Fibroblast of mammary gland (primary cell): ENCODE measurements around the gene SCAF4.

ENCODE experiments used
- DNase-seq: peaks from one replicate; pipeline ENCODE4 v3.0.0-alpha.2; 2010; ENCODE audit warnings: low read depth
- H3K4me3 ChIP-seq: 2 replicates; pipeline ENCODE4 v1.5.1; 2011; ENCODE audit warnings: low read depth, mild to moderate bottlenecking, low read length, moderate library complexity; ENCODE audit not compliant: control insufficient read depth
- TF ChIP-seq, protein P1 (sequence below): conservative IDR thresholded peaks from 2 replicates; pipeline ENCODE4 v1.5.1; 2011; ENCODE audit warnings: low read depth, low read length, inconsistent platforms; ENCODE audit not compliant: control insufficient read depth, insufficient read depth

The SCAF4 gene

GRCh38 chr21:31678478-31678877, 53.4 kb downstream of the SCAF4 start:
- DNase-seq, result no peak
- H3K4me3 ChIP-seq, result no peak overlapping the region
- TF ChIP-seq, protein P1, sequence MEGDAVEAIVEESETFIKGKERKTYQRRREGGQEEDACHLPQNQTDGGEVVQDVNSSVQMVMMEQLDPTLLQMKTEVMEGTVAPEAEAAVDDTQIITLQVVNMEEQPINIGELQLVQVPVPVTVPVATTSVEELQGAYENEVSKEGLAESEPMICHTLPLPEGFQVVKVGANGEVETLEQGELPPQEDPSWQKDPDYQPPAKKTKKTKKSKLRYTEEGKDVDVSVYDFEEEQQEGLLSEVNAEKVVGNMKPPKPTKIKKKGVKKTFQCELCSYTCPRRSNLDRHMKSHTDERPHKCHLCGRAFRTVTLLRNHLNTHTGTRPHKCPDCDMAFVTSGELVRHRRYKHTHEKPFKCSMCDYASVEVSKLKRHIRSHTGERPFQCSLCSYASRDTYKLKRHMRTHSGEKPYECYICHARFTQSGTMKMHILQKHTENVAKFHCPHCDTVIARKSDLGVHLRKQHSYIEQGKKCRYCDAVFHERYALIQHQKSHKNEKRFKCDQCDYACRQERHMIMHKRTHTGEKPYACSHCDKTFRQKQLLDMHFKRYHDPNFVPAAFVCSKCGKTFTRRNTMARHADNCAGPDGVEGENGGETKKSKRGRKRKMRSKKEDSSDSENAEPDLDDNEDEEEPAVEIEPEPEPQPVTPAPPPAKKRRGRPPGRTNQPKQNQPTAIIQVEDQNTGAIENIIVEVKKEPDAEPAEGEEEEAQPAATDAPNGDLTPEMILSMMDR, result no peak

- DNase-seq, result no peak
- H3K4me3 ChIP-seq, result no peak overlapping the region
- TF ChIP-seq, protein P1, result no peak
Observed at GRCh38 chr21:31677047-31677446, 54.9 kb downstream of the SCAF4 start.

DNA sequence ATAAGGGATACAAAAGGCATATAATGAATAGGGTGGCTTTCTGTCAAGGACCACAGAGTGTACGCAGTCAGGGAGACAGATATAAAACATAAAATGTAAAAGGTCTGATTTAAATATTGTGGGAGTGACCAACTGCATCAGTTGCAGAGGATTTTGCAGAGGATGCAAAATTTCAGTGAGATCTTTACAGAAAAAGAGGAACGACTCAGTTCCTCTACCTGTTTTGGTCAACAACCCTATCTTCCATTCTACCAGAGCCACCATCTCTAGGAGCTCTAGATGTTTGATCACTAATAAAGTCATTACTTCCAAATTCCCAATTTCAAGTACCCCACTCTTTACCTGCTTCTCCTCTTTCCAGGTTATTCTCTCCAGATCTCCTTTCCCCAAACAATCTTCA, 56.0 kb downstream of the SCAF4 start:
- no peak for DNase-seq
- TF ChIP-seq, protein P1, result no peak
- H3K4me3 ChIP-seq, result no peak overlapping the region

GRCh38 chr21:31675318-31675717, 56.6 kb downstream of the SCAF4 start:
- TF ChIP-seq, protein P1, result no peak
- no peak overlapping the region for H3K4me3 ChIP-seq
- DNase-seq, result no peak

- TF ChIP-seq, protein P1, result no peak
- no peak for DNase-seq
- no peak overlapping the region for H3K4me3 ChIP-seq
Observed at GRCh38 chr21:31673321-31673912, 58.5 kb downstream of the SCAF4 start.

DNA sequence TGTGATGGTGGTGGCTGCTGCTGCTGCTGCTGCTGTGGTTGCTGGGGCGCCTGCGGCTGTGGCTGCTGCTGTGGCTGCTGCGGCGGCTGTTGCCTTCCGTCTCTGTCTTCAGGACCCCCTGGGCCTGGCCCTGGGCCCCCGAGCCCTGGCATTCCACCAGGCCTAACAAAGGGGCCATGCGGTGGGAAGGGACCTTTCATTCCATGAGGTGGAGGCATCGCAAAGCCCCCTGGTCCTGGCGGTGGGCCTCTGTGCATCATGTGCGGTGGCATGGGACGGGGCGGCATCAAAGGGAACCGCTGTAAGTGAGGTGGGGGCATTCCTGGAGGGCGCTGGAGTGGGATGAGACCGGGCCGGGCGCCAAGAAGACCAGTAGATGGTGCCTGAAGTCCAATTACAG, 60.0 kb downstream of the SCAF4 start:
- TF ChIP-seq, protein P1, result no peak
- no peak overlapping the region for H3K4me3 ChIP-seq
- no peak for DNase-seq
